HepG2 (cell line): ENCODE measurements around the gene GGTLC1. TPM values are rescaled to one million over a fixed set of nuclear protein-coding genes. Genes with fewer than 3 reads are reported as not detected.
A peak's percentile ranks its signal among the peaks of the same experiment; 100 is the strongest.

Experiments used
- BRF2 ChIP-seq: sonication (generic); formaldehyde crosslinking; IDR thresholded peaks from 2 replicates; pipeline ENCODE4 v1.8.1; 2022; ENCODE audit warnings: mild to moderate bottlenecking, missing genetic modification reagents
- DBP ChIP-seq: sonication (generic); formaldehyde crosslinking; IDR thresholded peaks from 2 replicates; pipeline ENCODE4 v1.4.0; 2020; ENCODE audit warnings: missing genetic modification reagents; ENCODE audit errors: not compliant biosample characterization
- ESRRA ChIP-seq: sonication (generic); formaldehyde crosslinking; IDR thresholded peaks from 2 replicates; pipeline ENCODE4 v1.5.1; 2020; ENCODE audit warnings: mild to moderate bottlenecking, low read depth, missing genetic modification reagents
- GATAD2A ChIP-seq: IDR thresholded peaks from 2 replicates; pipeline ENCODE4 v1.6.1; 2016
- HDAC2 ChIP-seq: sonication (generic); formaldehyde crosslinking; IDR thresholded peaks from 2 replicates; pipeline ENCODE4 v1.4.0; 2020; ENCODE audit warnings: missing genetic modification reagents
- KAT8 ChIP-seq: IDR thresholded peaks from 2 replicates; pipeline ENCODE4 v1.6.1; 2016; ENCODE audit warnings: missing genetic modification reagents, missing compliant biosample characterization
- MZF1 ChIP-seq: sonication (generic); formaldehyde crosslinking; IDR thresholded peaks from 2 replicates; pipeline ENCODE4 v1.8.1; 2023; ENCODE audit warnings: mild to moderate bottlenecking, missing genetic modification reagents, borderline replicate concordance
- RFX1 ChIP-seq: fragments of 450-650 bp; IDR thresholded peaks from 2 replicates; pipeline ENCODE4 v1.6.1; 2017
- ZNF703 ChIP-seq: sonication (generic); formaldehyde crosslinking; IDR thresholded peaks from 2 replicates; pipeline ENCODE4 v1.5.1; 2020; ENCODE audit warnings: missing genetic modification reagents, mild to moderate bottlenecking, moderate library complexity, borderline replicate concordance
- ZNF720 ChIP-seq: sonication (generic); formaldehyde crosslinking; IDR thresholded peaks from 2 replicates; pipeline ENCODE4 v1.4.0; 2020; ENCODE audit warnings: missing genetic modification reagents
- ZNF766 ChIP-seq: sonication (generic); formaldehyde crosslinking; IDR thresholded peaks from 2 replicates; pipeline ENCODE4 v1.5.0; 2020; ENCODE audit warnings: missing genetic modification reagents, borderline replicate concordance
- polyA plus RNA-seq, 8 experiments: library from polyadenylated mRNA; depleted of rRNA in 3 of 8; stranded (reverse) in 7 of 8; unstranded in 1 of 8; fragments of >200 nt; fragmentation: Illumina TruSeq in 4 of 8; extraction: Trizol in 4 of 8; gene quantifications; 2 replicates each; pipeline versions ENCODE4 v1.2.1 to v1.2.3, GENCODE V29; 2011 to 2016; ENCODE audit warnings: low read depth in 4 of 8, missing spikeins in 1 of 8, mixed read lengths in 1 of 8; ENCODE audit not compliant: insufficient read depth in 1 of 8
- total RNA-seq, 5 experiments: library from RNA; depleted of rRNA; stranded (reverse); fragments of >200 nt; fragmentation: Illumina TruSeq; extraction: Trizol; gene quantifications; 2 replicates each; pipeline ENCODE4 v1.2.3, GENCODE V29; 2016; ENCODE audit warnings: low read depth in 1 of 5
- TF ChIP-seq, protein P1 (sequence below): sonication (generic); formaldehyde crosslinking; IDR thresholded peaks from 2 replicates; pipeline ENCODE4 v1.4.0; 2020; ENCODE audit warnings: missing genetic modification reagents
- TF ChIP-seq, protein P2 (sequence below): sonication (generic); formaldehyde crosslinking; IDR thresholded peaks from 2 replicates; pipeline ENCODE4 v1.5.0; 2020; ENCODE audit warnings: missing genetic modification reagents, mild to moderate bottlenecking, borderline replicate concordance
- TF ChIP-seq, protein P3 (sequence below): sonication (generic); formaldehyde crosslinking; IDR thresholded peaks from 2 replicates; pipeline ENCODE4 v1.9.0; 2021; ENCODE audit warnings: missing genetic modification reagents, borderline replicate concordance
- TF ChIP-seq, protein P4 (sequence below): sonication (generic); formaldehyde crosslinking; IDR thresholded peaks from 2 replicates; pipeline ENCODE4 v1.4.0; 2020; ENCODE audit warnings: missing genetic modification reagents

GGTLC1 gene
- total and polyA plus RNA-seq, 2 of the 13 experiments (the other 11 are each of a cell fraction or from before 2014, with no cell fraction given) = not detected

DNA sequence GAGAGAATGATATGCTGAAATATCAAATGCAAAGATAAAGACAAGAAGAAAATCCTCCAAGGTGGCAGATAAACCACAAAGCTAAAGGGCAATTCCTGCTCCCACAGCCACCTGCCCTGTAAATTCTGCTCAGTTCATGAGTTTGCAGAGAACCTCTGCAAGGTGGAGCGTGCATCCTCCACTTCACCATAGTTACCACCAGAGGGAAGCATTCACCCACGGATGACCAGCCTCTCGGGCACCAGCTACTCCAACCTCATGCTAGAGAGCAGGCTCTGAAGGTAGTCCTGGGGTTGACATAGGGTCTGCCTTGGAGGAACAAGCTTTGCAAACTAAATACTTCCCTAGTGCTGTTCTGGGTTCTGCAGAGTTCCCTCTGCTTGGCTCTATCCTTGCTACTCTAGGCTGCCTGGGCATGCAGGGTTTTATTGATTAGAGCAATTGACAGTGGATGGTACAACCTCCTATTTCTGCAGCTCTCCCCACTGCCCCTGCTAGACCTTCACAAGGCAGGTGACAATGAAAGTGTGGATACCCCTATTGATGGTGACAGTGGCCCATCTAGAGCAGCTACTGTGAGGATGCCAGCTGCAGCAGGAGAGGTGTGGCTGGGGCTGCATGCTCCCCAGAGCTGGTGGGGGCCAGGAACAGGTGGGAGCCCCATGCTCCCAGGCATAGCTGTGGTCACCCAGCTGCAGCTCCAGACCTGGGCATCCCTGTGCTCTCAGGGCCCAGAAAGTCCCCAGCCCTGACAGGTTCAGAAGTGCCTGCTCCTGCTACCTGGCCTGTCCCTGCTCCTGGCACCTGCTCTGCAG is 51.1 kb downstream of the GGTLC1 start (continued):
- TF ChIP-seq, protein P1, sequence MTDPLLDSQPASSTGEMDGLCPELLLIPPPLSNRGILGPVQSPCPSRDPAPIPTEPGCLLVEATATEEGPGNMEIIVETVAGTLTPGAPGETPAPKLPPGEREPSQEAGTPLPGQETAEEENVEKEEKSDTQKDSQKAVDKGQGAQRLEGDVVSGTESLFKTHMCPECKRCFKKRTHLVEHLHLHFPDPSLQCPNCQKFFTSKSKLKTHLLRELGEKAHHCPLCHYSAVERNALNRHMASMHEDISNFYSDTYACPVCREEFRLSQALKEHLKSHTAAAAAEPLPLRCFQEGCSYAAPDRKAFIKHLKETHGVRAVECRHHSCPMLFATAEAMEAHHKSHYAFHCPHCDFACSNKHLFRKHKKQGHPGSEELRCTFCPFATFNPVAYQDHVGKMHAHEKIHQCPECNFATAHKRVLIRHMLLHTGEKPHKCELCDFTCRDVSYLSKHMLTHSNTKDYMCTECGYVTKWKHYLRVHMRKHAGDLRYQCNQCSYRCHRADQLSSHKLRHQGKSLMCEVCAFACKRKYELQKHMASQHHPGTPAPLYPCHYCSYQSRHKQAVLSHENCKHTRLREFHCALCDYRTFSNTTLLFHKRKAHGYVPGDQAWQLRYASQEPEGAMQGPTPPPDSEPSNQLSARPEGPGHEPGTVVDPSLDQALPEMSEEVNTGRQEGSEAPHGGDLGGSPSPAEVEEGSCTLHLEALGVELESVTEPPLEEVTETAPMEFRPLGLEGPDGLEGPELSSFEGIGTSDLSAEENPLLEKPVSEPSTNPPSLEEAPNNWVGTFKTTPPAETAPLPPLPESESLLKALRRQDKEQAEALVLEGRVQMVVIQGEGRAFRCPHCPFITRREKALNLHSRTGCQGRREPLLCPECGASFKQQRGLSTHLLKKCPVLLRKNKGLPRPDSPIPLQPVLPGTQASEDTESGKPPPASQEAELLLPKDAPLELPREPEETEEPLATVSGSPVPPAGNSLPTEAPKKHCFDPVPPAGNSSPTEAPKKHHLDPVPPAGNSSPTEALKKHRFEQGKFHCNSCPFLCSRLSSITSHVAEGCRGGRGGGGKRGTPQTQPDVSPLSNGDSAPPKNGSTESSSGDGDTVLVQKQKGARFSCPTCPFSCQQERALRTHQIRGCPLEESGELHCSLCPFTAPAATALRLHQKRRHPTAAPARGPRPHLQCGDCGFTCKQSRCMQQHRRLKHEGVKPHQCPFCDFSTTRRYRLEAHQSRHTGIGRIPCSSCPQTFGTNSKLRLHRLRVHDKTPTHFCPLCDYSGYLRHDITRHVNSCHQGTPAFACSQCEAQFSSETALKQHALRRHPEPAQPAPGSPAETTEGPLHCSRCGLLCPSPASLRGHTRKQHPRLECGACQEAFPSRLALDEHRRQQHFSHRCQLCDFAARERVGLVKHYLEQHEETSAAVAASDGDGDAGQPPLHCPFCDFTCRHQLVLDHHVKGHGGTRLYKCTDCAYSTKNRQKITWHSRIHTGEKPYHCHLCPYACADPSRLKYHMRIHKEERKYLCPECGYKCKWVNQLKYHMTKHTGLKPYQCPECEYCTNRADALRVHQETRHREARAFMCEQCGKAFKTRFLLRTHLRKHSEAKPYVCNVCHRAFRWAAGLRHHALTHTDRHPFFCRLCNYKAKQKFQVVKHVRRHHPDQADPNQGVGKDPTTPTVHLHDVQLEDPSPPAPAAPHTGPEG (CRISPR knock-in tag) = no peak
- TF ChIP-seq KAT8 (CRISPR knock-in tag) (no peak), MZF1 (CRISPR knock-in tag) (no peak), ZNF703 (CRISPR knock-in tag) (no peak), RFX1 (no peak), ZNF766 (no peak), ESRRA (CRISPR knock-in tag) (no peak), ZNF720 (CRISPR knock-in tag) (no peak), BRF2 (CRISPR knock-in tag) (no peak), GATAD2A (0 out of 2 replicates have a peak, but pooled peaks have one; percentile 13), DBP (CRISPR knock-in tag) (no peak), HDAC2 (CRISPR knock-in tag) (no peak)
- TF ChIP-seq, protein P2, sequence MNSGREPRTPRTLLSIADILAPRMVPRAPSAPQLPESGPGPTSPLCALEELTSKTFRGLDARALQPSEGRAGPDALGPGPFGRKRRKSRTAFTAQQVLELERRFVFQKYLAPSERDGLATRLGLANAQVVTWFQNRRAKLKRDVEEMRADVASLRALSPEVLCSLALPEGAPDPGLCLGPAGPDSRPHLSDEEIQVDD (CRISPR knock-in tag) = no peak
- TF ChIP-seq, protein P3, sequence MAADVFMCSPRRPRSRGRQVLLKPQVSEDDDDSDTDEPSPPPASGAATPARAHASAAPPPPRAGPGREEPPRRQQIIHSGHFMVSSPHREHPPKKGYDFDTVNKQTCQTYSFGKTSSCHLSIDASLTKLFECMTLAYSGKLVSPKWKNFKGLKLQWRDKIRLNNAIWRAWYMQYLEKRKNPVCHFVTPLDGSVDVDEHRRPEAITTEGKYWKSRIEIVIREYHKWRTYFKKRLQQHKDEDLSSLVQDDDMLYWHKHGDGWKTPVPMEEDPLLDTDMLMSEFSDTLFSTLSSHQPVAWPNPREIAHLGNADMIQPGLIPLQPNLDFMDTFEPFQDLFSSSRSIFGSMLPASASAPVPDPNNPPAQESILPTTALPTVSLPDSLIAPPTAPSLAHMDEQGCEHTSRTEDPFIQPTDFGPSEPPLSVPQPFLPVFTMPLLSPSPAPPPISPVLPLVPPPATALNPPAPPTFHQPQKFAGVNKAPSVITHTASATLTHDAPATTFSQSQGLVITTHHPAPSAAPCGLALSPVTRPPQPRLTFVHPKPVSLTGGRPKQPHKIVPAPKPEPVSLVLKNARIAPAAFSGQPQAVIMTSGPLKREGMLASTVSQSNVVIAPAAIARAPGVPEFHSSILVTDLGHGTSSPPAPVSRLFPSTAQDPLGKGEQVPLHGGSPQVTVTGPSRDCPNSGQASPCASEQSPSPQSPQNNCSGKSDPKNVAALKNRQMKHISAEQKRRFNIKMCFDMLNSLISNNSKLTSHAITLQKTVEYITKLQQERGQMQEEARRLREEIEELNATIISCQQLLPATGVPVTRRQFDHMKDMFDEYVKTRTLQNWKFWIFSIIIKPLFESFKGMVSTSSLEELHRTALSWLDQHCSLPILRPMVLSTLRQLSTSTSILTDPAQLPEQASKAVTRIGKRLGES (CRISPR knock-in tag) = no peak
- TF ChIP-seq, protein P4, sequence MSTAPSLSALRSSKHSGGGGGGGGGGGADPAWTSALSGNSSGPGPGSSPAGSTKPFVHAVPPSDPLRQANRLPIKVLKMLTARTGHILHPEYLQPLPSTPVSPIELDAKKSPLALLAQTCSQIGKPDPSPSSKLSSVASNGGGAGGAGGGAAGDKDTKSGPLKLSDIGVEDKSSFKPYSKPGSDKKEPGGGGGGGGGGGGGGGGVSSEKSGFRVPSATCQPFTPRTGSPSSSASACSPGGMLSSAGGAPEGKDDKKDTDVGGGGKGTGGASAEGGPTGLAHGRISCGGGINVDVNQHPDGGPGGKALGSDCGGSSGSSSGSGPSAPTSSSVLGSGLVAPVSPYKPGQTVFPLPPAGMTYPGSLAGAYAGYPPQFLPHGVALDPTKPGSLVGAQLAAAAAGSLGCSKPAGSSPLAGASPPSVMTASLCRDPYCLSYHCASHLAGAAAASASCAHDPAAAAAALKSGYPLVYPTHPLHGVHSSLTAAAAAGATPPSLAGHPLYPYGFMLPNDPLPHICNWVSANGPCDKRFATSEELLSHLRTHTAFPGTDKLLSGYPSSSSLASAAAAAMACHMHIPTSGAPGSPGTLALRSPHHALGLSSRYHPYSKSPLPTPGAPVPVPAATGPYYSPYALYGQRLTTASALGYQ (CRISPR knock-in tag) = no peak
